ENCODE measurements around the gene ANKS6. TPM values are rescaled to one million over a fixed set of nuclear protein-coding genes. Genes with fewer than 3 reads are reported as not detected.
A peak's percentile ranks its signal among the peaks of the same experiment; 100 is the strongest.

ANKS6 gene
- total and polyA plus RNA-seq, 9 of the 15 experiments (the other 6 are each of a cell fraction or from before 2014, with no cell fraction given): 9.9 to 74.5 (median 36.9) TPM

DNA sequence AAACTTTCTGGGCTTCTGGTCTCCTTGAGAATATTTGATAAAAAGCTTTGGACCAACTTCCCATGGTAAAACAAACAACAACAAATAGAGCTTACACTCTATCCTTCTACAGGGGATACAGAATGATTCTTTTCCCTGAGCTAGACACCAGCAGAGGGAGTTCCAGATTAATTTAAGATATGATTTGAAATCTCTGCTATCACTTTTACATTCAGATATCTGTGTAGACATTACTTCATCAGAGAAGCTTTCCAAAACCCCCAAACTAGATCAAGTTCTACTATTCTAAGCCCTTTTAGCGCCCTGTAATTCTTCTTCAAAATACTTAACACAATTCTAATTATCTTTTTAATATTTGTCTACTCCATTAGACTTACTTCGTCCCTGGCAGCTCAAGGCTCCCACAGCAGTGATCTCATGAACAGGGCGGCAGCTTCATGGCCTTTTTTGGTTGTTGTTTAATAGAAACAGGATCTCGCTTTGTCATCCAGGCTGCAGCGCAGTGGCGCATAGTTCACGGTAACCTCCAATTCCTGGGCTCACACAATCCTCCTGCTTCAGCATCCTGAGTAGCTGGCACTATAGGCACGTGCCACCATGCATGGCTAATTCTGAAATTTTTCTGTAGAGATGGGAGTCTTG, 10.2 kb upstream of the ANKS6 start (continued):
- TF ChIP-seq, protein P1, sequence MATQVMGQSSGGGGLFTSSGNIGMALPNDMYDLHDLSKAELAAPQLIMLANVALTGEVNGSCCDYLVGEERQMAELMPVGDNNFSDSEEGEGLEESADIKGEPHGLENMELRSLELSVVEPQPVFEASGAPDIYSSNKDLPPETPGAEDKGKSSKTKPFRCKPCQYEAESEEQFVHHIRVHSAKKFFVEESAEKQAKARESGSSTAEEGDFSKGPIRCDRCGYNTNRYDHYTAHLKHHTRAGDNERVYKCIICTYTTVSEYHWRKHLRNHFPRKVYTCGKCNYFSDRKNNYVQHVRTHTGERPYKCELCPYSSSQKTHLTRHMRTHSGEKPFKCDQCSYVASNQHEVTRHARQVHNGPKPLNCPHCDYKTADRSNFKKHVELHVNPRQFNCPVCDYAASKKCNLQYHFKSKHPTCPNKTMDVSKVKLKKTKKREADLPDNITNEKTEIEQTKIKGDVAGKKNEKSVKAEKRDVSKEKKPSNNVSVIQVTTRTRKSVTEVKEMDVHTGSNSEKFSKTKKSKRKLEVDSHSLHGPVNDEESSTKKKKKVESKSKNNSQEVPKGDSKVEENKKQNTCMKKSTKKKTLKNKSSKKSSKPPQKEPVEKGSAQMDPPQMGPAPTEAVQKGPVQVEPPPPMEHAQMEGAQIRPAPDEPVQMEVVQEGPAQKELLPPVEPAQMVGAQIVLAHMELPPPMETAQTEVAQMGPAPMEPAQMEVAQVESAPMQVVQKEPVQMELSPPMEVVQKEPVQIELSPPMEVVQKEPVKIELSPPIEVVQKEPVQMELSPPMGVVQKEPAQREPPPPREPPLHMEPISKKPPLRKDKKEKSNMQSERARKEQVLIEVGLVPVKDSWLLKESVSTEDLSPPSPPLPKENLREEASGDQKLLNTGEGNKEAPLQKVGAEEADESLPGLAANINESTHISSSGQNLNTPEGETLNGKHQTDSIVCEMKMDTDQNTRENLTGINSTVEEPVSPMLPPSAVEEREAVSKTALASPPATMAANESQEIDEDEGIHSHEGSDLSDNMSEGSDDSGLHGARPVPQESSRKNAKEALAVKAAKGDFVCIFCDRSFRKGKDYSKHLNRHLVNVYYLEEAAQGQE (IDR thresholded peaks at IDR 0.05; ENCODE audit: borderline replicate concordance): peak; percentile 18; the same call in 1 of the 2 replicates
- TF ChIP-seq, protein P1 (CRISPR knock-in tag; IDR thresholded peaks at IDR 0.05; ENCODE audit: low read depth): no peak
- TF ChIP-seq, protein P2, sequence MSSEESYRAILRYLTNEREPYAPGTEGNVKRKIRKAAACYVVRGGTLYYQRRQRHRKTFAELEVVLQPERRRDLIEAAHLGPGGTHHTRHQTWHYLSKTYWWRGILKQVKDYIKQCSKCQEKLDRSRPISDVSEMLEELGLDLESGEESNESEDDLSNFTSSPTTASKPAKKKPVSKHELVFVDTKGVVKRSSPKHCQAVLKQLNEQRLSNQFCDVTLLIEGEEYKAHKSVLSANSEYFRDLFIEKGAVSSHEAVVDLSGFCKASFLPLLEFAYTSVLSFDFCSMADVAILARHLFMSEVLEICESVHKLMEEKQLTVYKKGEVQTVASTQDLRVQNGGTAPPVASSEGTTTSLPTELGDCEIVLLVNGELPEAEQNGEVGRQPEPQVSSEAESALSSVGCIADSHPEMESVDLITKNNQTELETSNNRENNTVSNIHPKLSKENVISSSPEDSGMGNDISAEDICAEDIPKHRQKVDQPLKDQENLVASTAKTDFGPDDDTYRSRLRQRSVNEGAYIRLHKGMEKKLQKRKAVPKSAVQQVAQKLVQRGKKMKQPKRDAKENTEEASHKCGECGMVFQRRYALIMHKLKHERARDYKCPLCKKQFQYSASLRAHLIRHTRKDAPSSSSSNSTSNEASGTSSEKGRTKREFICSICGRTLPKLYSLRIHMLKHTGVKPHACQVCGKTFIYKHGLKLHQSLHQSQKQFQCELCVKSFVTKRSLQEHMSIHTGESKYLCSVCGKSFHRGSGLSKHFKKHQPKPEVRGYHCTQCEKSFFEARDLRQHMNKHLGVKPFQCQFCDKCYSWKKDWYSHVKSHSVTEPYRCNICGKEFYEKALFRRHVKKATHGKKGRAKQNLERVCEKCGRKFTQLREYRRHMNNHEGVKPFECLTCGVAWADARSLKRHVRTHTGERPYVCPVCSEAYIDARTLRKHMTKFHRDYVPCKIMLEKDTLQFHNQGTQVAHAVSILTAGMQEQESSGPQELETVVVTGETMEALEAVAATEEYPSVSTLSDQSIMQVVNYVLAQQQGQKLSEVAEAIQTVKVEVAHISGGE (CRISPR knock-in tag; IDR thresholded peaks at IDR 0.05): no peak
- 0 out of 2 replicates have a peak, but pooled peaks have one; percentile 5 for TF ChIP-seq E2F1 (CRISPR knock-in tag; IDR thresholded peaks at IDR 0.05)
- TF ChIP-seq BHLHE40 (IDR thresholded peaks at IDR 0.05; ENCODE audit: low read length): peak; percentile 12; the same call in 1 of the 2 replicates
- 0 out of 2 replicates have a peak, but pooled peaks have one; percentile 5 for TF ChIP-seq ZNF121 (CRISPR knock-in tag; conservative IDR thresholded peaks at IDR 0.05)
- TF ChIP-seq ARID3A (IDR thresholded peaks at IDR 0.05; ENCODE audit: borderline replicate concordance, low read depth, low read length): 0 out of 2 replicates have a peak, but pooled peaks have one; percentile 39
- peak; percentile 80 for TF ChIP-seq ZBTB33 (CRISPR knock-in tag; IDR thresholded peaks at IDR 0.05)

All from K562 (cell line).